OCI-LY7 (cell line): ENCODE data around the gene GPSM1. TPM values are rescaled to one million over a fixed set of nuclear protein-coding genes. Genes with fewer than 3 reads are reported as not detected.

Source experiments
- BruUV-seq: library from RNA; stranded (reverse); fragments of 400-500 nt; replicated peaks from 2 replicates; lab custom pipeline; 2021; lab: Mats Ljungman, UMichigan
- CTCF ChIA-PET: fragments of 300-600 bp; sonication (Branson Sonifier 250); formaldehyde crosslinking; loops from one replicate; lab custom pipeline; 2022; ENCODE audit warnings: antibody characterized with exemption; ENCODE audit not compliant: unreplicated experiment; lab: Charles Lee
- POLR2A ChIA-PET: fragments of 300-600 bp; sonication (Branson Sonifier 250); formaldehyde crosslinking; loops from one replicate; lab custom pipeline; 2022; ENCODE audit warnings: antibody characterized with exemption; lab: Charles Lee
- DNase-seq: peaks from one replicate; pipeline ENCODE4 v3.0.0-alpha.2; 2015; ENCODE audit warnings: low spot score
- H2AFZ ChIP-seq: fragments of 200-600 bp; sonication (generic), shearing (Covaris generic); 2 replicates; pipeline ENCODE4 v1.6.1; 2014; ENCODE audit warnings: mild to moderate bottlenecking, antibody characterized with exemption, low read length, moderate library complexity
- H3K27ac ChIP-seq: fragments of 200-600 bp; sonication (generic); 2 replicates; pipeline ENCODE4 v1.5.1; 2014; ENCODE audit warnings: mixed run types, low read depth, mild to moderate bottlenecking, moderate library complexity, low read length, inconsistent platforms; ENCODE audit not compliant: poor library complexity, severe bottlenecking
- H3K36me3 ChIP-seq: fragments of 200-600 bp; sonication (generic); 2 replicates; pipeline ENCODE4 v1.6.1; 2014; ENCODE audit warnings: mild to moderate bottlenecking, antibody characterized with exemption, low read length, moderate library complexity, mixed read lengths; ENCODE audit not compliant: insufficient read depth
- H3K4me1 ChIP-seq: fragments of 200-600 bp; sonication (generic); 2 replicates; pipeline ENCODE4 v1.5.1; 2014; ENCODE audit warnings: mild to moderate bottlenecking, low read length; ENCODE audit not compliant: insufficient read depth, poor library complexity, severe bottlenecking
- H3K4me2 ChIP-seq: fragments of 200-600 bp; sonication (generic); 2 replicates; pipeline ENCODE4 v1.6.1; 2014; ENCODE audit warnings: mild to moderate bottlenecking, low read length
- H3K4me3 ChIP-seq: fragments of 200-600 bp; sonication (generic); 2 replicates; pipeline ENCODE4 v1.5.1; 2014; ENCODE audit warnings: mild to moderate bottlenecking, low read depth, low read length; ENCODE audit not compliant: poor library complexity, severe bottlenecking
- H3K79me2 ChIP-seq: fragments of 200-600 bp; sonication (generic); 2 replicates; pipeline ENCODE4 v1.6.1; 2016; ENCODE audit warnings: low read depth, mild to moderate bottlenecking, low read length, moderate library complexity, mixed read lengths; ENCODE audit not compliant: insufficient read depth
- H3K9me2 ChIP-seq: fragments of 200-600 bp; sonication (generic); 2 replicates; pipeline ENCODE4 v1.6.1; 2016; ENCODE audit warnings: mild to moderate bottlenecking, low read length, mixed read lengths; ENCODE audit not compliant: insufficient read depth
- H3K9me3 ChIP-seq: fragments of 200-600 bp; sonication (generic); 2 replicates; pipeline ENCODE4 v1.6.1; 2014; ENCODE audit warnings: mild to moderate bottlenecking, mixed run types, low read length, mixed read lengths
- H4K20me1 ChIP-seq: fragments of 200-600 bp; sonication (generic); 2 replicates; pipeline ENCODE4 v1.6.1; 2014; ENCODE audit warnings: mild to moderate bottlenecking, antibody characterized with exemption, low read length, moderate library complexity, mixed read lengths; ENCODE audit not compliant: insufficient read depth
- CTCF ChIP-seq: fragments of 200-600 bp; sonication (generic); conservative IDR thresholded peaks from 2 replicates; pipeline ENCODE4 v1.5.1; 2014; ENCODE audit warnings: mild to moderate bottlenecking, antibody characterized with exemption, low read length, moderate library complexity, mixed read lengths
- EZH2phosphoT487 ChIP-seq: fragments of 200-600 bp; sonication (generic); IDR thresholded peaks from 2 replicates; pipeline ENCODE4 v1.6.1; 2018; ENCODE audit warnings: low read depth, borderline replicate concordance, mild to moderate bottlenecking, mixed run types, antibody characterized with exemption, low read length, moderate library complexity, mixed read lengths
- intact Hi-C: fragments of 100-400 bp; cut with micrococcal nuclease; formaldehyde crosslinking; loops from one replicate; pipeline ENCODE4 v1.10.0; 2022; ENCODE audit not compliant: unreplicated experiment
- total RNA-seq, 2 experiments: library from RNA; depleted of rRNA in 1 of 2; stranded (reverse); fragments of >200 nt in 1 of 2; shearing (Covaris generic) in 1 of 2; gene quantifications; 2 replicates each; pipeline ENCODE4 v1.2.3, GENCODE V29; 2014 to 2022

Gene GPSM1
- total RNA-seq, 2 experiments from 2014 or later = not detected

- Histone ChIP-seq H3K9me2 (no peaks in the 10 kb centered on the region), H3K9me3 (no peaks in the 10 kb centered on the region), H3K27ac (no peak overlapping the region), H2AFZ (no peak overlapping the region), H3K36me3 (no peaks in the 10 kb centered on the region), H4K20me1 (no peaks in the 10 kb centered on the region), H3K79me2 (no peaks in the 10 kb centered on the region), H3K4me1 (no peaks in the 10 kb centered on the region), H3K4me2 (no peak overlapping the region), H3K4me3 (no peak overlapping the region)
- no peak for TF ChIP-seq CTCF
- TF ChIP-seq EZH2phosphoT487 = no peak
- no TSS peak for BruUV-seq
- intact Hi-C loops = no loop called here
- CTCF ChIA-PET = no interaction called here
- POLR2A ChIA-PET = no interaction called here
- DNase-seq = no peak
These were observed 27.3 kb downstream of the GPSM1 start for GRCh38 chr9:136354592-136355085.

GRCh38 chr9:136355616-136356557, 28.5 kb downstream of the GPSM1 start:
- H4K20me1 ChIP-seq = no peaks in the 10 kb centered on the region
- no peak overlapping the region for H3K4me2 ChIP-seq
- no peak overlapping the region for H3K27ac ChIP-seq
- H3K36me3 ChIP-seq = no peaks in the 10 kb centered on the region
- no peak overlapping the region for H2AFZ ChIP-seq
- BruUV-seq = no TSS peak
- no peak for DNase-seq
- no peaks in the 10 kb centered on the region for H3K9me3 ChIP-seq
- POLR2A ChIA-PET = no interaction called here
- intact Hi-C loops = no loop called here
- no peaks in the 10 kb centered on the region for H3K4me1 ChIP-seq
- no peaks in the 10 kb centered on the region for H3K9me2 ChIP-seq
- H3K79me2 ChIP-seq = no peaks in the 10 kb centered on the region
- CTCF ChIA-PET = no interaction called here
- TF ChIP-seq CTCF (no peak), EZH2phosphoT487 (no peak)
- H3K4me3 ChIP-seq = no peak overlapping the region
